ENCODE data around the gene PRR5L.
A peak's percentile ranks its signal among the peaks of the same experiment; 100 is the strongest.

Gene PRR5L

GRCh38 chr11:36292311-36292722 is 3.8 kb upstream of the PRR5L start:
- in situ Hi-C loops (cut with HindIII; ENCODE audit: low pct_ligation_motif_present, low sequenced_read_pairs), result loop anchor here (25.0 kb wide), 1 partner anchor 195 kb away; no protein-coding TSS in a partner anchor
- DNase-seq, result no peak
- Histone ChIP-seq H3K36me3 (replicated peaks) (no peaks in the 10 kb centered on the region), H3K27ac (no peak overlapping the region), H3K27me3 (replicated peaks) (no peaks in the 10 kb centered on the region), H3K4me3 (ENCODE audit: low read depth, low read length) (no peak overlapping the region)
- TF ChIP-seq CTCF (IDR thresholded peaks at IDR 0.05; ENCODE audit: low read depth, low read length, missing control alignments), result peak; percentile 36

DNA sequence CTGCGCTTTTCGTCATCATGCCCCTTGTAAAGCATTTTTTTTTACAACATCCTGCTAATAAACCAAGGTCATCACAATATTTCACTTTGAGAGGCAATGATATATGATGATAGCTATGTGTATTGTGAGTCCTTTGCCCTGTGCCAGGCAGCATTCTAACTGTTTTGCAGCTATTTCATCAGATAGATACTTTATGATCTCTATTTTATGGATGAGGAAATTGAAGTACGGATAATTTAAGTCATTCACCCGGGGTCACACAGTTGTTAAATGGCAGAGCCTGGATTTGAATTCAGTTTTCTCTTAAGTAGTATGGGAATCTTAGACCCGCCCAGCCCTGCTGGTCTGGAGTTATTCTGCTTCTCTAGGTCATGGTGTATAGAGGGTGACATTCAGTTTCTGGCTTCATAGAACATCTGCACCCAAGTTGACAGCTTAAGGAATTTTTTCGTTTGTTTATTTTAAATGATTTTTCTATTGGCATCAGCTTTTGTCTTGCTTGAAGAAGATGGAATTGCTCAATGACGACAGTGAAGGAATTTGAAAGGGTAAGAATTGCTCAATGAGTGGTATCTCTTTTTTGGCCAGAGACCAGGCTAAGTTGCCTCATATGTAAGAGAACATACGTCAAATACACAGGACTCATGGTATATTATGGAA is 926 bp downstream of the PRR5L start:
- no peaks in the 10 kb centered on the region for H3K36me3 ChIP-seq (replicated peaks)
- H3K4me3 ChIP-seq (ENCODE audit: low read depth, low read length), result no peak overlapping the region
- peak; percentile 58 for DNase-seq
- H3K27ac ChIP-seq, result no peak overlapping the region
- no peaks in the 10 kb centered on the region for H3K27me3 ChIP-seq (replicated peaks)
- TF ChIP-seq CTCF (IDR thresholded peaks at IDR 0.05; ENCODE audit: low read depth, low read length, missing control alignments), result no peak
- in situ Hi-C loops (cut with HindIII; ENCODE audit: low pct_ligation_motif_present, low sequenced_read_pairs), result loop anchor here (25.0 kb wide), 1 partner anchor 190 kb away; no protein-coding TSS in a partner anchor

- H3K27ac ChIP-seq, result no peak overlapping the region
- H3K4me3 ChIP-seq (ENCODE audit: low read depth, low read length), result no peak overlapping the region
- no peak for DNase-seq
- in situ Hi-C loops (cut with HindIII; ENCODE audit: low pct_ligation_motif_present, low sequenced_read_pairs), result no loop called here
- H3K36me3 ChIP-seq (replicated peaks), result no peaks in the 10 kb centered on the region
- TF ChIP-seq CTCF (IDR thresholded peaks at IDR 0.05; ENCODE audit: low read depth, low read length, missing control alignments), result no peak
- H3K27me3 ChIP-seq (replicated peaks), result no peaks in the 10 kb centered on the region
Observed at GRCh38 chr11:36300650-36301049, 4.6 kb downstream of the PRR5L start.

- in situ Hi-C loops (cut with HindIII; ENCODE audit: low pct_ligation_motif_present, low sequenced_read_pairs), result no loop called here
- TF ChIP-seq CTCF (IDR thresholded peaks at IDR 0.05; ENCODE audit: low read depth, low read length, missing control alignments), result no peak
- no peak overlapping the region for H3K27ac ChIP-seq
- H3K27me3 ChIP-seq (replicated peaks), result no peaks in the 10 kb centered on the region
- DNase-seq, result no peak
- no peaks in the 10 kb centered on the region for H3K36me3 ChIP-seq (replicated peaks)
- H3K4me3 ChIP-seq (ENCODE audit: low read depth, low read length), result no peak overlapping the region
Observed at GRCh38 chr11:36304351-36304750, 8.3 kb downstream of the PRR5L start.

- no peaks in the 10 kb centered on the region for H3K36me3 ChIP-seq (replicated peaks)
- no peak overlapping the region for H3K4me3 ChIP-seq (ENCODE audit: low read depth, low read length)
- no peak overlapping the region for H3K27ac ChIP-seq
- in situ Hi-C loops (cut with HindIII; ENCODE audit: low pct_ligation_motif_present, low sequenced_read_pairs), result no loop called here
- no peaks in the 10 kb centered on the region for H3K27me3 ChIP-seq (replicated peaks)
- no peak for TF ChIP-seq CTCF (IDR thresholded peaks at IDR 0.05; ENCODE audit: low read depth, low read length, missing control alignments)
- DNase-seq, result no peak
Observed at GRCh38 chr11:36305047-36305446, 9.0 kb downstream of the PRR5L start.

GRCh38 chr11:36306888-36307287 is 10.8 kb downstream of the PRR5L start:
- no peak overlapping the region for H3K27ac ChIP-seq
- DNase-seq, result no peak

More at GRCh38 chr11:36306888-36307287, 10.8 kb downstream of the PRR5L start:
- in situ Hi-C loops (cut with HindIII; ENCODE audit: low pct_ligation_motif_present, low sequenced_read_pairs), result no loop called here
- no peaks in the 10 kb centered on the region for H3K36me3 ChIP-seq (replicated peaks)
- no peaks in the 10 kb centered on the region for H3K27me3 ChIP-seq (replicated peaks)
- TF ChIP-seq CTCF (IDR thresholded peaks at IDR 0.05; ENCODE audit: low read depth, low read length, missing control alignments), result peak; percentile 55
- no peak overlapping the region for H3K4me3 ChIP-seq (ENCODE audit: low read depth, low read length)

Measured in brain microvascular endothelial cell (primary cell).